HG02588 (cell line): ENCODE measurements around the gene L3HYPDH.

Experiments used
- ATAC-seq: cut with Tn5 transposase; IDR thresholded peaks from one replicate; pipeline ENCODE4 v1.9.1; 2021; ENCODE audit warnings: mild to moderate bottlenecking, moderate library complexity; ENCODE audit not compliant: unreplicated experiment

L3HYPDH gene

GRCh38 chr14:59483819-59484638 lies at the start of gene L3HYPDH, which contains the start of gene JKAMP:
L3HYPDH (minus strand) TSS chr14:59484408; CDS start chr14:59484316, 92 bp downstream.
JKAMP (plus strand) TSS chr14:59484517; CDS start chr14:59484590, 73 bp downstream.
- ATAC-seq = peak; percentile 90

- no peak for ATAC-seq
Measured at GRCh38 chr14:59532419-59532818, 48.2 kb upstream of the L3HYPDH start.

GRCh38 chr14:59530349-59530748 lies 46.1 kb upstream of the L3HYPDH start:
- no peak for ATAC-seq

- no peak for ATAC-seq
Measured at GRCh38 chr14:59529189-59529588, 45.0 kb upstream of the L3HYPDH start.

- no peak for ATAC-seq
Measured at GRCh38 chr14:59520224-59520623, 36.0 kb upstream of the L3HYPDH start.

- ATAC-seq = no peak
Measured at GRCh38 chr14:59511916-59512575, 27.8 kb upstream of the L3HYPDH start.

GRCh38 chr14:59510966-59511365 lies 26.8 kb upstream of the L3HYPDH start:
- no peak for ATAC-seq

- no peak for ATAC-seq
Measured at GRCh38 chr14:59510001-59510400, 25.8 kb upstream of the L3HYPDH start.

- no peak for ATAC-seq
Measured at GRCh38 chr14:59509101-59509500, 24.9 kb upstream of the L3HYPDH start.

- no peak for ATAC-seq
Measured at GRCh38 chr14:59507752-59508103, 23.5 kb upstream of the L3HYPDH start.

- peak; percentile 75 for ATAC-seq
Measured at GRCh38 chr14:59507063-59507751, 23.0 kb upstream of the L3HYPDH start.

GRCh38 chr14:59503256-59503655 lies 19.0 kb upstream of the L3HYPDH start:
- ATAC-seq = no peak

GRCh38 chr14:59500732-59501131 lies 16.5 kb upstream of the L3HYPDH start:
- ATAC-seq = no peak

- ATAC-seq = no peak
Measured at GRCh38 chr14:59492384-59492783, 8.2 kb upstream of the L3HYPDH start.

- no peak for ATAC-seq
Measured at GRCh38 chr14:59490756-59491155, 6.5 kb upstream of the L3HYPDH start.

GRCh38 chr14:59484639-59485175 lies 499 bp upstream of the L3HYPDH start:
- ATAC-seq = peak; percentile 48

GRCh38 chr14:59483363-59483762 lies 845 bp downstream of the L3HYPDH start:
- ATAC-seq = no peak

- ATAC-seq = no peak
Measured at GRCh38 chr14:59482541-59483331, 1.5 kb downstream of the L3HYPDH start.

- ATAC-seq = no peak
Measured at GRCh38 chr14:59481871-59482540, 2.2 kb downstream of the L3HYPDH start.

- ATAC-seq = no peak
Measured at GRCh38 chr14:59481407-59481806, 2.8 kb downstream of the L3HYPDH start.
